Measurements from ENCODE around the gene CEMIP. TPM values are rescaled to one million over a fixed set of nuclear protein-coding genes. Genes with fewer than 3 reads are reported as not detected.

Gene CEMIP
- polyA plus RNA-seq, 1 donor (not counting 4 experiments of a cell fraction or from before 2014, with no cell fraction given): 2.3 TPM

DNA sequence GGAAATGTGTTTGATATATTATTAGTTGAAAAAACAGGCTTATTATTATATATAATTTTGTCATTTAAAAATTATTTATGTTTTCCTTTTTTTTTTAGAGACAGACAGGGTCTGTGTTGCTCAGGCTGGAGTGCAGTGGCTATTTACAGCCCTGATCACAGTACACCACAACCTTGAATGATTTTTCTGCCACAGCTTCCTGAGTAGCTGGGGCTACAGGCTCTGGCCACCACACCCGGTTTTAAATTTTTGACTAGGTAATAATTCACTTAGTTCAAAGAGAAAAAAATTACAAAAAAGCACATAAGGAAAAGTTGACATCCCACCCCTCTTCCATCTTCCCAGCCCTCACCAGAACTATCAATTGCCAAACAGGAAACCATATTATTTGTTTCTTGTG is 4.7 kb upstream of the CEMIP start:
- dilution Hi-C loops (cut with MboI; ENCODE audit: extremely low pct_ligation_motif_present, low sequenced_read_pairs): no loop called here
- no peak overlapping the region for H3K9ac ChIP-seq (ENCODE audit: control insufficient read depth, extremely low read depth, insufficient read depth, low read length)
- TF ChIP-seq EZH2 (IDR thresholded peaks at IDR 0.05; ENCODE audit: low read length): no peak
- H3K4me3 ChIP-seq (ENCODE audit: control insufficient read depth in 2 of 3, extremely low read depth in 1 of 3, insufficient read depth in 2 of 3, low read depth in 1 of 3, low read length in 3 of 3): no peak overlapping the region
- H2AFZ ChIP-seq (ENCODE audit: control insufficient read depth, low read length): no peak overlapping the region
- DNase-seq (ENCODE audit: low read depth, low spot score): no peak
- FAIRE-seq: no peak
- H3K79me2 ChIP-seq (ENCODE audit: control insufficient read depth, insufficient read depth, low read length): no peaks in the 10 kb centered on the region
- H3K4me2 ChIP-seq (ENCODE audit: control insufficient read depth, extremely low read depth, insufficient read depth, low read depth, low read length): no peak overlapping the region
- no peaks in the 10 kb centered on the region for H4K20me1 ChIP-seq (ENCODE audit: control insufficient read depth, extremely low read depth, insufficient read depth, low read length)
- no peaks in the 10 kb centered on the region for H3K9me1 ChIP-seq (ENCODE audit: control insufficient read depth, extremely low read depth, insufficient read depth, low read length)
- no peaks in the 10 kb centered on the region for H3K9me3 ChIP-seq (ENCODE audit: control insufficient read depth, low read depth, low read length)
- no peaks in the 10 kb centered on the region for H3K36me3 ChIP-seq (ENCODE audit: control insufficient read depth in 2 of 2, extremely low read depth in 1 of 2, insufficient read depth in 2 of 2, low read length in 2 of 2)
- H3K27ac ChIP-seq (ENCODE audit: control insufficient read depth, insufficient read depth, low read length): no peak overlapping the region
- H3K27me3 ChIP-seq (ENCODE audit: control insufficient read depth, extremely low read depth, insufficient read depth, low read length): no peaks in the 10 kb centered on the region
- peaks cover 28% of the 10 kb centered on the region for H3K4me1 ChIP-seq (ENCODE audit: control insufficient read depth, extremely low read depth, insufficient read depth, low read length)

DNA sequence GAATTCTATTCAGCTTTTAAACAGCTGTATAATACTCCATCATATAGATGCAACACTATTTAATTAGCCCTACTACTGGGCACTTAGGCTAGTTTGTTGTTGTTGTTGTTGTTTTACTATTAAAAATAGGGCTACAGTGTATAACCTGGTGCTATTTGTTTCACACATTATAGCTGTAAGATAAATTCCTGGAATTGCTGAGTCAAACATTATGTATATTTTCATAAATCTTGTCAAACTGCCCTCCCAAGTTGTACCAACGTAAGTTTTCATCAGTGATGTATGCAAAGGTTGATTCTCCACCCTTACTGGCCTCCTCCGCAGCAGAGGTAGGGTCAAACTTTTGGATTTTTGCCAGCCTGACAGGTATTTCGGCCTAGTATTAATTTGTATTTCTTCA is 3.8 kb upstream of the CEMIP start:
- Histone ChIP-seq H3K27ac (ENCODE audit: control insufficient read depth, insufficient read depth, low read length) (no peak overlapping the region), H3K9me3 (ENCODE audit: control insufficient read depth, low read depth, low read length) (no peaks in the 10 kb centered on the region), H3K9ac (ENCODE audit: control insufficient read depth, extremely low read depth, insufficient read depth, low read length) (no peak overlapping the region), H3K4me2 (ENCODE audit: control insufficient read depth, extremely low read depth, insufficient read depth, low read depth, low read length) (no peak overlapping the region), H3K4me1 (ENCODE audit: control insufficient read depth, extremely low read depth, insufficient read depth, low read length) (peaks cover 35% of the 10 kb centered on the region), H4K20me1 (ENCODE audit: control insufficient read depth, extremely low read depth, insufficient read depth, low read length) (no peaks in the 10 kb centered on the region), H3K9me1 (ENCODE audit: control insufficient read depth, extremely low read depth, insufficient read depth, low read length) (no peaks in the 10 kb centered on the region), H2AFZ (ENCODE audit: control insufficient read depth, low read length) (no peak overlapping the region), H3K36me3 (ENCODE audit: control insufficient read depth in 2 of 2, extremely low read depth in 1 of 2, insufficient read depth in 2 of 2, low read length in 2 of 2) (no peaks in the 10 kb centered on the region), H3K27me3 (ENCODE audit: control insufficient read depth, extremely low read depth, insufficient read depth, low read length) (peaks cover 7% of the 10 kb centered on the region), H3K79me2 (ENCODE audit: control insufficient read depth, insufficient read depth, low read length) (no peaks in the 10 kb centered on the region), H3K4me3 (ENCODE audit: control insufficient read depth in 2 of 3, extremely low read depth in 1 of 3, insufficient read depth in 2 of 3, low read depth in 1 of 3, low read length in 3 of 3) (no peak overlapping the region)
- FAIRE-seq (no peak), DNase-seq (ENCODE audit: low read depth, low spot score) (no peak)
- dilution Hi-C loops (cut with MboI; ENCODE audit: extremely low pct_ligation_motif_present, low sequenced_read_pairs): no loop called here
- no peak for TF ChIP-seq EZH2 (IDR thresholded peaks at IDR 0.05; ENCODE audit: low read length)
- TF ChIP-seq, protein P1, sequence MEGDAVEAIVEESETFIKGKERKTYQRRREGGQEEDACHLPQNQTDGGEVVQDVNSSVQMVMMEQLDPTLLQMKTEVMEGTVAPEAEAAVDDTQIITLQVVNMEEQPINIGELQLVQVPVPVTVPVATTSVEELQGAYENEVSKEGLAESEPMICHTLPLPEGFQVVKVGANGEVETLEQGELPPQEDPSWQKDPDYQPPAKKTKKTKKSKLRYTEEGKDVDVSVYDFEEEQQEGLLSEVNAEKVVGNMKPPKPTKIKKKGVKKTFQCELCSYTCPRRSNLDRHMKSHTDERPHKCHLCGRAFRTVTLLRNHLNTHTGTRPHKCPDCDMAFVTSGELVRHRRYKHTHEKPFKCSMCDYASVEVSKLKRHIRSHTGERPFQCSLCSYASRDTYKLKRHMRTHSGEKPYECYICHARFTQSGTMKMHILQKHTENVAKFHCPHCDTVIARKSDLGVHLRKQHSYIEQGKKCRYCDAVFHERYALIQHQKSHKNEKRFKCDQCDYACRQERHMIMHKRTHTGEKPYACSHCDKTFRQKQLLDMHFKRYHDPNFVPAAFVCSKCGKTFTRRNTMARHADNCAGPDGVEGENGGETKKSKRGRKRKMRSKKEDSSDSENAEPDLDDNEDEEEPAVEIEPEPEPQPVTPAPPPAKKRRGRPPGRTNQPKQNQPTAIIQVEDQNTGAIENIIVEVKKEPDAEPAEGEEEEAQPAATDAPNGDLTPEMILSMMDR (optimal IDR thresholded peaks at IDR 0.05 in 1 of 3, IDR thresholded peaks at IDR 0.05 in 1 of 3, conservative IDR thresholded peaks at IDR 0.05 in 1 of 3; ENCODE audit: extremely low read depth in 1 of 3, insufficient read depth in 2 of 3, low read length in 3 of 3): no peak

DNA sequence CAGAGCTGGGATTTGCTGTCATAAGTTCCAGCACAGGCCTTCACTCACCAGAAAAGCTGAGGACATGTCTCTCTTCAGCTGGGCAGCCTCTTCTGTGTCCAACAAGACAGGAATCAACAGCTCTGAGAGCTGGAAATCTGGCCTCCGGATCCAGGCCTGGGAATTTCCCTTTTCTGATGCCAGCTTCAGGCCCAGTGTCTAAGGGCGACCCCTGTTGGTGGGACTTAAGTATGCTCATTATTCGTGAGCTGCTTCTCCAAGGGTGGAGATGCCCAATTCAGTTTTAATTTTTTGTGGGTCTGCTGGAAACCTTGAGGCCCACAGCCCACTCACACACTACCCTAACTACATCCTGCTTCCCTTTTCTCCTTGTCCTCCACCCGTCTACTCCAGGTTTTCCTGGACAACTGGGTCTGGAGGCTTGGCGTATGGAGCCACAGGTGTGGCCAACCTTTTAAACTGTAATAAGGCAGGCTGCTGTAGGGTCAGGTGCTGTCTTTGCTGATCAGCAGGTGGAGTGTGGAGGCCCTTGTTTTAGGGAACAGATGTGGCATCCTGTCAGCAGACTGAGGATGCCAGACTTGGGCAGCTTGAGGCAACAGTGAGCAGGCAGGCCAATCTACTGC is 2.6 kb upstream of the CEMIP start:
- no peak for TF ChIP-seq EZH2 (IDR thresholded peaks at IDR 0.05; ENCODE audit: low read length)
- TF ChIP-seq, protein P1 (optimal IDR thresholded peaks at IDR 0.05 in 1 of 3, IDR thresholded peaks at IDR 0.05 in 1 of 3, conservative IDR thresholded peaks at IDR 0.05 in 1 of 3; ENCODE audit: extremely low read depth in 1 of 3, insufficient read depth in 2 of 3, low read length in 3 of 3): peak; percentile 46 to 91 (median 78)
- H3K9me3 ChIP-seq (ENCODE audit: control insufficient read depth, low read depth, low read length): no peaks in the 10 kb centered on the region
- peak; percentile 91 for FAIRE-seq
- H3K9me1 ChIP-seq (ENCODE audit: control insufficient read depth, extremely low read depth, insufficient read depth, low read length): no peaks in the 10 kb centered on the region
- H3K27me3 ChIP-seq (ENCODE audit: control insufficient read depth, extremely low read depth, insufficient read depth, low read length): peaks cover 15% of the 10 kb centered on the region
- H3K36me3 ChIP-seq (ENCODE audit: control insufficient read depth in 2 of 2, extremely low read depth in 1 of 2, insufficient read depth in 2 of 2, low read length in 2 of 2): no peaks in the 10 kb centered on the region
- H3K79me2 ChIP-seq (ENCODE audit: control insufficient read depth, insufficient read depth, low read length): no peaks in the 10 kb centered on the region
- H3K9ac ChIP-seq (ENCODE audit: control insufficient read depth, extremely low read depth, insufficient read depth, low read length): no peak overlapping the region
- dilution Hi-C loops (cut with MboI; ENCODE audit: extremely low pct_ligation_motif_present, low sequenced_read_pairs): no loop called here
- peaks cover 35% of the 10 kb centered on the region for H3K4me1 ChIP-seq (ENCODE audit: control insufficient read depth, extremely low read depth, insufficient read depth, low read length)
- no peaks in the 10 kb centered on the region for H4K20me1 ChIP-seq (ENCODE audit: control insufficient read depth, extremely low read depth, insufficient read depth, low read length)
- no peak overlapping the region for H3K4me3 ChIP-seq (ENCODE audit: control insufficient read depth in 2 of 3, extremely low read depth in 1 of 3, insufficient read depth in 2 of 3, low read depth in 1 of 3, low read length in 3 of 3)
- H3K27ac ChIP-seq (ENCODE audit: control insufficient read depth, insufficient read depth, low read length): peak overlapping the region; percentile 50
- peak overlapping the region; percentile 86 for H2AFZ ChIP-seq (ENCODE audit: control insufficient read depth, low read length)
- peak overlapping the region; percentile 45 for H3K4me2 ChIP-seq (ENCODE audit: control insufficient read depth, extremely low read depth, insufficient read depth, low read depth, low read length)
- no peak for DNase-seq (ENCODE audit: low read depth, low spot score)

Measured in keratinocyte (primary cell).